Fibroblast of pulmonary artery (primary cell): Measurements from ENCODE around the gene PMPCA.

ENCODE experiments used
- DNase-seq: peaks from one replicate; pipeline ENCODE4 v3.0.0-alpha.2; 2010; ENCODE audit warnings: low read depth
- H3K4me3 ChIP-seq: replicated peaks from 2 replicates; pipeline ENCODE4 v1.5.1; 2011; ENCODE audit warnings: low read depth, mild to moderate bottlenecking, control low read depth, low read length, moderate library complexity
- TF ChIP-seq, protein P1 (sequence below): IDR thresholded peaks from 2 replicates; pipeline ENCODE4 v1.5.1; 2011; ENCODE audit warnings: mild to moderate bottlenecking, control low read depth, low read length, inconsistent platforms; ENCODE audit errors: missing control alignments

PMPCA gene

GRCh38 chr9:136407911-136408310 is 2.5 kb upstream of the PMPCA start:
- H3K4me3 ChIP-seq, result no peak overlapping the region
- no peak for DNase-seq
- TF ChIP-seq, protein P1, sequence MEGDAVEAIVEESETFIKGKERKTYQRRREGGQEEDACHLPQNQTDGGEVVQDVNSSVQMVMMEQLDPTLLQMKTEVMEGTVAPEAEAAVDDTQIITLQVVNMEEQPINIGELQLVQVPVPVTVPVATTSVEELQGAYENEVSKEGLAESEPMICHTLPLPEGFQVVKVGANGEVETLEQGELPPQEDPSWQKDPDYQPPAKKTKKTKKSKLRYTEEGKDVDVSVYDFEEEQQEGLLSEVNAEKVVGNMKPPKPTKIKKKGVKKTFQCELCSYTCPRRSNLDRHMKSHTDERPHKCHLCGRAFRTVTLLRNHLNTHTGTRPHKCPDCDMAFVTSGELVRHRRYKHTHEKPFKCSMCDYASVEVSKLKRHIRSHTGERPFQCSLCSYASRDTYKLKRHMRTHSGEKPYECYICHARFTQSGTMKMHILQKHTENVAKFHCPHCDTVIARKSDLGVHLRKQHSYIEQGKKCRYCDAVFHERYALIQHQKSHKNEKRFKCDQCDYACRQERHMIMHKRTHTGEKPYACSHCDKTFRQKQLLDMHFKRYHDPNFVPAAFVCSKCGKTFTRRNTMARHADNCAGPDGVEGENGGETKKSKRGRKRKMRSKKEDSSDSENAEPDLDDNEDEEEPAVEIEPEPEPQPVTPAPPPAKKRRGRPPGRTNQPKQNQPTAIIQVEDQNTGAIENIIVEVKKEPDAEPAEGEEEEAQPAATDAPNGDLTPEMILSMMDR, result no peak

GRCh38 chr9:136409557-136410455 is 652 bp upstream of the PMPCA start:
- peak overlapping the region; percentile 93 for H3K4me3 ChIP-seq
- TF ChIP-seq, protein P1, result no peak
- peak; percentile 33 for DNase-seq

DNA sequence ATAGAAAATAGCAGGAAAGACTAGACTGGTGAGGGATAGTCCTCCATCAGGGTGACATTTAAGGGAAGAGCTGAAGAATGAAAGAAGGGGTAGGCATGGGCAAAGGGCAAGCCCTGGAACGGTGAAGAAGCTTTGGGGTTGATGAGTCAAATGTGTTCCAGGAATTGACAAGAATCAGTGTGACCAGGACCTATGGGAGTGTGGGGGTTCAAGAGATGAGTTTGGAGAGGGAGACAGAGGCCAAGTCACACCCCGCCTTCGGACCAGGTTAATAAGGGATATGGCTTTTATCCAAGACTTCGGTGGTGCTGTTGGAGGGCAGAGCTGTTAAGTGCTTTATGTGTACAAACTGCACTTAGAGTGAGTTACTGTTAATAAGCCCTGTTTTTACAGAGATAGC is 920 bp downstream of the PMPCA start:
- peak overlapping the region; percentile 93 for H3K4me3 ChIP-seq
- TF ChIP-seq, protein P1, result no peak
- DNase-seq, result no peak

- no peak overlapping the region for H3K4me3 ChIP-seq
- peak; percentile 31 for DNase-seq
- TF ChIP-seq, protein P1, result no peak
These were observed 2.5 kb downstream of the PMPCA start for GRCh38 chr9:136412962-136413361.

- no peak overlapping the region for H3K4me3 ChIP-seq
- DNase-seq, result no peak
- TF ChIP-seq, protein P1, result no peak
These were observed 6.0 kb downstream of the PMPCA start for GRCh38 chr9:136416427-136416826.

DNA sequence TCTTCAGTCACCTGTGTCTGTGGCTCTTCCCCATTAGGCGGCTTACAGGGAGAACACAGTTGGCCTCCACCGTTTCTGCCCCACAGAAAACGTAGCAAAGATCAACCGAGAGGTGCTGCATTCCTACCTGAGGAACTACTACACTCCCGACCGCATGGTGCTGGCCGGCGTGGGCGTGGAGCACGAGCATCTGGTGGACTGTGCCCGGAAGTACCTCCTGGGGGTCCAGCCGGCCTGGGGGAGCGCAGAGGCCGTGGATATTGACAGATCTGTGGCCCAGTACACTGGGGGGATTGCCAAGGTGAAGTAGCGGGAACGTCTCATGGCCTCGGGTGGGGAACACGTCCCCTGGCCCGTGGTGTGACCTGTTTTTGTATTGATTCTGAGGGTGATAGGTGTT is 6.5 kb downstream of the PMPCA start:
- TF ChIP-seq, protein P1, result no peak
- DNase-seq, result no peak
- no peak overlapping the region for H3K4me3 ChIP-seq
